Esophagus muscularis mucosa (tissue), 2 donors: ENCODE data around the gene MIEF2.

Experiments used
- POLR2A ChIP-seq: fragments of 450-650 bp; IDR thresholded peaks from one replicate; pipeline ENCODE4 v1.6.1; 2017; ENCODE audit warnings: antibody characterized with exemption, moderate library complexity, mild to moderate bottlenecking, low read depth
- POLR2AphosphoS5 ChIP-seq, 2 donors: sonication (generic); formaldehyde crosslinking; IDR thresholded peaks; one replicate each; pipeline ENCODE4 v1.6.1; 2017; ENCODE audit warnings: antibody characterized with exemption in 2 of 2

GRCh38 chr17:18291718-18292540 lies 31.5 kb downstream of the MIEF2 start:
- no peak for TF ChIP-seq POLR2A
- TF ChIP-seq POLR2AphosphoS5 (IDR thresholded peaks at IDR 0.05): no peak
